ENCODE data around the gene EXOC2. TPM values are rescaled to one million over a fixed set of nuclear protein-coding genes. Genes with fewer than 3 reads are reported as not detected.
A peak's percentile ranks its signal among the peaks of the same experiment; 100 is the strongest.

Gene EXOC2
- total RNA-seq, 1 experiment from 2014 or later = 30.5 TPM

DNA sequence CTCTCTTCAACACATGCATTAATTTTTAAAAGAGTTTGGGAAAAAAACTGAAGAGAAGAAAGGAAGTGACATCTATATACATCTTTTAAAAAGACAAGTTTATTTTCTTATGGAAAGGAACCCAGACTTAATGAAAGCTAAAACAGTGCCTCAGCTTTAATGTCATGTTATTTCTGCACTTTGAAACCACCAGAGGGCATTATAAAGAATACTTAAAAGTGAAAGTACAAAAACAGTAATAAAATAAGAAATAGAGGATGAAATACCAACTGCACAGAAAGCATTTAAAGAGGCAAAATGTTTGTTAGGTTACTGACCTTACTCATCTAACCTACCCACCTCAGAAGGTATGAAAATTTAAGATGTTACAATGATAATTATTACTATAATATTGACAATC is 134.8 kb downstream of the EXOC2 start:
- TF ChIP-seq, protein P1, sequence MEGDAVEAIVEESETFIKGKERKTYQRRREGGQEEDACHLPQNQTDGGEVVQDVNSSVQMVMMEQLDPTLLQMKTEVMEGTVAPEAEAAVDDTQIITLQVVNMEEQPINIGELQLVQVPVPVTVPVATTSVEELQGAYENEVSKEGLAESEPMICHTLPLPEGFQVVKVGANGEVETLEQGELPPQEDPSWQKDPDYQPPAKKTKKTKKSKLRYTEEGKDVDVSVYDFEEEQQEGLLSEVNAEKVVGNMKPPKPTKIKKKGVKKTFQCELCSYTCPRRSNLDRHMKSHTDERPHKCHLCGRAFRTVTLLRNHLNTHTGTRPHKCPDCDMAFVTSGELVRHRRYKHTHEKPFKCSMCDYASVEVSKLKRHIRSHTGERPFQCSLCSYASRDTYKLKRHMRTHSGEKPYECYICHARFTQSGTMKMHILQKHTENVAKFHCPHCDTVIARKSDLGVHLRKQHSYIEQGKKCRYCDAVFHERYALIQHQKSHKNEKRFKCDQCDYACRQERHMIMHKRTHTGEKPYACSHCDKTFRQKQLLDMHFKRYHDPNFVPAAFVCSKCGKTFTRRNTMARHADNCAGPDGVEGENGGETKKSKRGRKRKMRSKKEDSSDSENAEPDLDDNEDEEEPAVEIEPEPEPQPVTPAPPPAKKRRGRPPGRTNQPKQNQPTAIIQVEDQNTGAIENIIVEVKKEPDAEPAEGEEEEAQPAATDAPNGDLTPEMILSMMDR (IDR thresholded peaks at IDR 0.05) = peak; percentile 30; the same call in 1 of the 2 replicates
- no peak for TF ChIP-seq POLR2AphosphoS5 (IDR thresholded peaks at IDR 0.05; ENCODE audit: low read depth, low read length)
- in situ Hi-C loops (cut with HindIII; ENCODE audit: low pct_unique_long_range_greater_than_20kb, low sequenced_read_pairs) (no loop called here), intact Hi-C loops (cut with micrococcal nuclease; ENCODE audit: unreplicated experiment) (no loop called here)
- Histone ChIP-seq H3K9me3 (ENCODE audit: control insufficient read depth, insufficient read depth, low read depth, low read length) (no peaks in the 10 kb centered on the region), H3K27ac (ENCODE audit: low read length) (no peak overlapping the region), H3K4me1 (ENCODE audit: control insufficient read depth, insufficient read depth, low read length) (no peaks in the 10 kb centered on the region), H3K27me3 (ENCODE audit: control insufficient read depth, insufficient read depth, low read length) (no peaks in the 10 kb centered on the region), H3K36me3 (ENCODE audit: control insufficient read depth, insufficient read depth, low read length) (peaks cover 8% of the 10 kb centered on the region; the same call in 1 of the 2 replicates), H3K4me3 (ENCODE audit: low read depth in 2 of 2, low read length in 2 of 2) (no peak overlapping the region)
- no TSS peak for BruUV-seq (replicated peaks)
- POLR2A ChIA-PET = no interaction called here
- DNase-seq (ENCODE audit: low read depth, low spot score) (no peak), ATAC-seq (no peak)
- CTCF ChIA-PET = no interaction called here

DNA sequence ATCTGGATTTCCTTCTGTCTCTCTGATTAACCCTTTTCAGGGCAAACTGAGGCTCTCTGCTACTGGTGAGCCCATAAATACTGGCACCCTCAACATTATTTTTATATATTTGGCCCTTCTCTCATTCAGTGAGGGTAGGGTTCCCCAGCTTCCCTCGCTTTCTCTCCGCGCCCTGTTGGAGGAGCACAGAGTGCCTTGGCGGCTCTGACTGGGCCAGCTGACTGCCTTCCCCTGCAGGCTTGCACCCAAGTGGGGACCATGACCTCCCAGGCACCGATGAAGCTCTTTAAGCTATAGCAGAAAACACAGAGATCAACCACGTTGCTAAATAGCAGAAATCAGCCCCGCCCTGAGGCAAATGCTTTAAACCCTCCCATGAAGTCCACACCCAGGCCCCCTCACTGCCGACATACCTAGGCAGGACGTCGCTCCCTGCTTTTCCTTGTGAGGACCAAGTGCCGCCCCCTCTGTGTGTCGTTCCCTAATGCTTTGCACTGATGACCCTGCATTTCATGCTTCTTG is 141.0 kb downstream of the EXOC2 start:
- CTCF ChIA-PET = no interaction called here

More for the DNA sequence above, 141.0 kb downstream of the EXOC2 start:
- peaks cover 2% of the 10 kb centered on the region; the same call in 1 of the 2 replicates for H3K36me3 ChIP-seq (ENCODE audit: control insufficient read depth, insufficient read depth, low read length)
- intact Hi-C loops (cut with micrococcal nuclease; ENCODE audit: unreplicated experiment) = no loop called here
- H3K27me3 ChIP-seq (ENCODE audit: control insufficient read depth, insufficient read depth, low read length) = no peaks in the 10 kb centered on the region
- POLR2A ChIA-PET = no interaction called here
- ATAC-seq (no peak), DNase-seq (ENCODE audit: low read depth, low spot score) (no peak)
- H3K4me1 ChIP-seq (ENCODE audit: control insufficient read depth, insufficient read depth, low read length) = no peaks in the 10 kb centered on the region
- no peak overlapping the region for H3K27ac ChIP-seq (ENCODE audit: low read length)
- TF ChIP-seq, protein P1 (IDR thresholded peaks at IDR 0.05) = no peak
- TF ChIP-seq POLR2AphosphoS5 (IDR thresholded peaks at IDR 0.05; ENCODE audit: low read depth, low read length) (no peak), TCF7L2 (IDR thresholded peaks at IDR 0.05; ENCODE audit: low read depth, low read length) (no peak), SIN3A (IDR thresholded peaks at IDR 0.05; ENCODE audit: borderline replicate concordance, insufficient read depth, low read depth, low read length) (no peak)
- TF ChIP-seq, protein P2, sequence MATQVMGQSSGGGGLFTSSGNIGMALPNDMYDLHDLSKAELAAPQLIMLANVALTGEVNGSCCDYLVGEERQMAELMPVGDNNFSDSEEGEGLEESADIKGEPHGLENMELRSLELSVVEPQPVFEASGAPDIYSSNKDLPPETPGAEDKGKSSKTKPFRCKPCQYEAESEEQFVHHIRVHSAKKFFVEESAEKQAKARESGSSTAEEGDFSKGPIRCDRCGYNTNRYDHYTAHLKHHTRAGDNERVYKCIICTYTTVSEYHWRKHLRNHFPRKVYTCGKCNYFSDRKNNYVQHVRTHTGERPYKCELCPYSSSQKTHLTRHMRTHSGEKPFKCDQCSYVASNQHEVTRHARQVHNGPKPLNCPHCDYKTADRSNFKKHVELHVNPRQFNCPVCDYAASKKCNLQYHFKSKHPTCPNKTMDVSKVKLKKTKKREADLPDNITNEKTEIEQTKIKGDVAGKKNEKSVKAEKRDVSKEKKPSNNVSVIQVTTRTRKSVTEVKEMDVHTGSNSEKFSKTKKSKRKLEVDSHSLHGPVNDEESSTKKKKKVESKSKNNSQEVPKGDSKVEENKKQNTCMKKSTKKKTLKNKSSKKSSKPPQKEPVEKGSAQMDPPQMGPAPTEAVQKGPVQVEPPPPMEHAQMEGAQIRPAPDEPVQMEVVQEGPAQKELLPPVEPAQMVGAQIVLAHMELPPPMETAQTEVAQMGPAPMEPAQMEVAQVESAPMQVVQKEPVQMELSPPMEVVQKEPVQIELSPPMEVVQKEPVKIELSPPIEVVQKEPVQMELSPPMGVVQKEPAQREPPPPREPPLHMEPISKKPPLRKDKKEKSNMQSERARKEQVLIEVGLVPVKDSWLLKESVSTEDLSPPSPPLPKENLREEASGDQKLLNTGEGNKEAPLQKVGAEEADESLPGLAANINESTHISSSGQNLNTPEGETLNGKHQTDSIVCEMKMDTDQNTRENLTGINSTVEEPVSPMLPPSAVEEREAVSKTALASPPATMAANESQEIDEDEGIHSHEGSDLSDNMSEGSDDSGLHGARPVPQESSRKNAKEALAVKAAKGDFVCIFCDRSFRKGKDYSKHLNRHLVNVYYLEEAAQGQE (IDR thresholded peaks at IDR 0.05; ENCODE audit: insufficient read depth in 1 of 2, low read depth in 2 of 2, low read length in 1 of 2) = no peak
- no peaks in the 10 kb centered on the region for H3K9me3 ChIP-seq (ENCODE audit: control insufficient read depth, insufficient read depth, low read depth, low read length)
- no TSS peak for BruUV-seq (replicated peaks)
- in situ Hi-C loops (cut with HindIII; ENCODE audit: low pct_unique_long_range_greater_than_20kb, low sequenced_read_pairs) = no loop called here
- no peak overlapping the region for H3K4me3 ChIP-seq (ENCODE audit: low read depth in 2 of 2, low read length in 2 of 2)

Data from Panc1 (cell line).